KOPT-K1 (cell line): ENCODE results near the gene OLA1.

Source experiments
- H3K27ac ChIP-seq: fragments of 200-600 bp; sonication (generic); 2 replicates; pipeline ENCODE4 v1.5.1; 2016; ENCODE audit warnings: antibody characterized with exemption, mild to moderate bottlenecking, low read depth, low read length; ENCODE audit not compliant: poor library complexity, severe bottlenecking
- H3K36me3 ChIP-seq: fragments of 200-600 bp; sonication (generic); 2 replicates; pipeline ENCODE4 v1.5.1; 2017; ENCODE audit warnings: antibody characterized with exemption, mild to moderate bottlenecking, low read length, moderate library complexity; ENCODE audit not compliant: insufficient read depth
- H3K9me3 ChIP-seq: fragments of 200-600 bp; sonication (generic); 2 replicates; pipeline ENCODE4 v1.5.1; 2017; ENCODE audit warnings: antibody characterized with exemption, low read length, mild to moderate bottlenecking; ENCODE audit not compliant: insufficient read depth, poor library complexity, severe bottlenecking

The OLA1 gene

DNA sequence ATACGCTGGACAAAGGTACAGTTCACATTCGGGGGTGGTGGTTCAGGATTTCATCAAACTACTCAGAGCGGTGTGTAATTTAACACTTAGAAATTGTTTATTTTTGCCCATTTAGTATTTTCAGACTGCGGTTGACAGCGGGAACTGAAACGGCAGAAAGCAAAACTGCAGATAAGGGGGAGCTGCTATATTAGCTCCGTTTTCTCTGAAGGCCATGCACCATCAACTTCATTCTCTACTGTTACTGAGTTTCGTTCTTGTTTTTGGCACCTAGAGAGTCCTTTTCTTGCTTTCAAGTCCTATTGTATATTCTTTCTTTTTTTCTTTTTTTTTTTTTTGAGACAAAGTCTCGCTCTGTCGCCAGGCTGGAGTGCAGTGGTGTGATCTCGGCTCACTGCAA lies 161.6 kb downstream of the OLA1 start:
- H3K27ac ChIP-seq, result no peak overlapping the region
- H3K36me3 ChIP-seq, result peaks cover 2% of the 10 kb centered on the region; the same call in 1 of the 2 replicates
- no peaks in the 10 kb centered on the region for H3K9me3 ChIP-seq

GRCh38 chr2:174085781-174086180 lies 162.6 kb downstream of the OLA1 start:
- H3K27ac ChIP-seq, result no peak overlapping the region
- H3K9me3 ChIP-seq, result no peaks in the 10 kb centered on the region

GRCh38 chr2:174083843-174084458 lies 164.4 kb downstream of the OLA1 start:
- H3K9me3 ChIP-seq, result no peaks in the 10 kb centered on the region
- peaks cover 12% of the 10 kb centered on the region for H3K36me3 ChIP-seq
- H3K27ac ChIP-seq, result no peak overlapping the region

More at GRCh38 chr2:174085781-174086180, 162.6 kb downstream of the OLA1 start:
- peaks cover 8% of the 10 kb centered on the region for H3K36me3 ChIP-seq

- H3K9me3 ChIP-seq, result no peaks in the 10 kb centered on the region
- peaks cover 23% of the 10 kb centered on the region for H3K36me3 ChIP-seq
- no peak overlapping the region for H3K27ac ChIP-seq
These were observed 167.6 kb downstream of the OLA1 start for GRCh38 chr2:174080672-174081121.

DNA sequence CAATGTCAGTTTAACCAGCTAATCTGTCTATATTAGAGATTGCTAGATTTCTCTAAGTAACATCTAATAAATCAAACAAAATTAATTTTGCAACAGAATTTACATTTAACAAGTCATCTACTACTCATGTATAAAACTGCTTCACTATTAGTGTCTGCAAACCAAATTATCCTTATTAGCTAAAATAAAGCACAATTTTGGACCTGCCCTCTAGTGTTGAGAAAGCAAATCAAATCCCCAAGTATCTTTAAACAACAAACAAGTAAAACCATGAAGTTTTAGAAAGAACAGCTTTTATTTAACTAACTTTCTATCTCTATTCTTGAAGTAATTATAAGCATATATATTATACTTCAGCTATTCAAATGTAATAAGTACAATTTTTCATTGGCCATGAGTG lies 170.1 kb downstream of the OLA1 start:
- Histone ChIP-seq H3K27ac (no peak overlapping the region), H3K9me3 (no peaks in the 10 kb centered on the region), H3K36me3 (peaks cover 48% of the 10 kb centered on the region)

DNA sequence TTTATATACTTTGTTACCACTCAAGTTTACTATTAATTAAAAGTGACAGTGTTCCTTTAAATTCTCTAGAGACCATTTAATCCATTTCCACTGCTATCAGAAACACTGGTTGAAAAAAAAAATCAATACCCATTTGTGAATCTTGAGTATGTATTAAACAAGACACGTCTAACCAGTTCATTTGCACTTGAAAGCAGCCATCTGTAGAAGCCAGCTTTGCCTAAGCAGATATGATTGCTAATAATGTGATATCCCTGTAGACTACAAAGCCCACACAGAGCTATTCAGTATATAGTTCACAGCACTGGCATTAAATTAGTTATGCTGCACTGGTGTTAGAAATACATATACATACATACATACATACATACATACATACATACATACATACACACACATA lies 171.4 kb downstream of the OLA1 start:
- Histone ChIP-seq H3K9me3 (no peaks in the 10 kb centered on the region), H3K27ac (no peak overlapping the region), H3K36me3 (peaks cover 48% of the 10 kb centered on the region)

- Histone ChIP-seq H3K9me3 (no peaks in the 10 kb centered on the region), H3K27ac (no peak overlapping the region), H3K36me3 (peaks cover 43% of the 10 kb centered on the region)
These were observed 172.3 kb downstream of the OLA1 start for GRCh38 chr2:174076040-174076439.

DNA sequence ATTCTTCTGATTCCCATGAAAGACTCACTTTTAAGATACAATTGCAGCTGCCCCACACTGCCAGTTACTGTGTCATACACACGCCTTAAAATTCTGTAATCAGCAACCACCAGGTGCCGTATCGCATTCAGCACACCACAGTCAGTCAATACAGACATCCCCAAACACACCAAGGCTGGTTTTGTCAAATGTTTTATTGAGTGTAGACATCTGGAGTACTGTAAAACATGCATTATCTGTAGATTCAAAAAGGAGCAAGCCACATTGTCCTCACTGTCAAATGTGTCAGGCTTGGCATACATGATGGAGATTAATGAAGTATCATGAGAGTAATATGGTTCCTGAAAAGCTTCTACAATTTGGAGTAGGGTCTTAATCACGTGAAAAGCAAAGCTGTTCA lies 173.5 kb downstream of the OLA1 start:
- H3K27ac ChIP-seq, result no peak overlapping the region
- no peaks in the 10 kb centered on the region for H3K9me3 ChIP-seq
- peaks cover 36% of the 10 kb centered on the region for H3K36me3 ChIP-seq

DNA sequence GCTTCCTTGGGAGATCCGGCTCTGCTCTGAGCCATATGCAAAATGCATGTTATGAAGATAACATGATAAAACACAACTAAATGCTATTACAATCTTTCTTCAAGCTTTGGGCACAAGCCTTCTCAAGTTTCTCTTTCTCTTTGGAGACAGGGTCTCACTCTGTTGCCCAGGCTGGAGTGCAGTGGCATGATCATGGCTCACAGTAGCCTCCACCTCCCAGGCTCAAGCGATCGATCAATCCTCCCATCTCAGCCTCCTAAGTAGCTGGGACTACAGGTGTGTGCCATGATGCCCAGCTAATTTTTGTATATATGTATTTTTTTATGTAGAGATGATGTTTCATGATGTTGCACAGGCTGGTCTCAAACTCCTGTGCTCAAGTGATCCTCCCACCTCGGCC lies 175.5 kb downstream of the OLA1 start:
- no peaks in the 10 kb centered on the region for H3K9me3 ChIP-seq
- H3K27ac ChIP-seq, result no peak overlapping the region
- peaks cover 36% of the 10 kb centered on the region for H3K36me3 ChIP-seq

DNA sequence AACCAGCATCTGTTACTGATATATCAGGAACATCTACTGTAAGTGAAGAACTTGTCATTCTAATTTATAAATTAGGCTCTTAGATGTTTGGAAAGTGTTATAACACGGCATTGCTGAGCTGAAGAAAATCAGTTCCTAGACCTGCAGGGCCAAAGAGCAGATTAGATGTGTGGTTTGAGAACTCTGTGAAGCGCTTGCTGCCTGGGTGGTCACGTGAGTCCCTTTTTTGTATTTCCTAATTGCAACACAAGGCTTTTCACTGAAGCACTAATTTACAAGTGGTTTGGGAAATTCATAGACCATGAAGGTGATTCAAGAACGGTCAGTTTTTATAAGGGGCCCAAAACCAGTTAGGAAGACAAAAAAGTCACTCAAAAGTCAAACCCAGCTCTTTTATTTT lies 176.3 kb downstream of the OLA1 start:
- Histone ChIP-seq H3K27ac (no peak overlapping the region), H3K36me3 (peaks cover 34% of the 10 kb centered on the region), H3K9me3 (no peaks in the 10 kb centered on the region)

DNA sequence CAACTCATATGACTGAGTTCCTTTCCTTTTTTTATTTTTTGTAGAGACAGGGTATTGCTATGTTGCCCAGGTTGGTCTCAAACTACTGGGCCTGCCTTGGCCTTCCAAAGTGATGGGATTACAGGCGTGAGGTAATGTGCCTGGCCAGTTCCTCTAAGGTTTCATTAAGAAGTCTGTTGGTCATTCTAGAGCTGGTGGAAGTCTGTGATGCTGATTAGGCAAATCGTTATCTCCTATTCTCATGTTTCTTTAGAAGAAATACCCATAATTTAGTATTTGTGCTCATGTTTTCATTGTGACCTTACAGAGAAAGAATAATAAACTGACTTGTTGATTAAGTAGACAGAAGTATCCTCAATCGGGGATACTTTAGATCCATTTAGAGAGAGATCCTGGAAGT lies 177.0 kb downstream of the OLA1 start:
- no peaks in the 10 kb centered on the region for H3K9me3 ChIP-seq
- no peak overlapping the region for H3K27ac ChIP-seq
- peaks cover 31% of the 10 kb centered on the region for H3K36me3 ChIP-seq

DNA sequence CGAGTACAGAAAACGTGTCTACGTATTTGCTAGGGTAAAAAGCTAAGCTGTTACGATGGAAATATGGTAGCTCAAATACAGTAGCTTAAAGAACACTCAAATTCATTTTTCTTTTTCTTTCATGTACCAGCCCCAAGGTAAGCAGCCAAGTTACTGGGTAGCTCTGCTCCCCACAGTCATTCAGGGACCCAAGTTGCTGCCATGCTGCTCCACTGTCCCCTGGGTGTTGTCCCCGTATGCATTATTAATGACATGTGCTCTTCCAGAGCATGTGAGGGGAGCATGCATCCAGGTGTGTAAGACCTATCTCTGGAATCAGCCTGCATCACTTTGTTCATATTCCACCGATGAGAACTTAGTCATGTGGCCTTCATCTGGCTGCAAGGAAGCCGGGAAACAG lies 178.1 kb downstream of the OLA1 start:
- Histone ChIP-seq H3K36me3 (peaks cover 21% of the 10 kb centered on the region), H3K9me3 (no peaks in the 10 kb centered on the region), H3K27ac (no peak overlapping the region)

- Histone ChIP-seq H3K36me3 (no peaks in the 10 kb centered on the region), H3K9me3 (no peaks in the 10 kb centered on the region)
These were observed 180.5 kb downstream of the OLA1 start for GRCh38 chr2:174067815-174068214.

GRCh38 chr2:174066871-174067270 lies 181.5 kb downstream of the OLA1 start:
- H3K27ac ChIP-seq, result no peak overlapping the region
- H3K9me3 ChIP-seq, result no peaks in the 10 kb centered on the region
- no peaks in the 10 kb centered on the region for H3K36me3 ChIP-seq

More at GRCh38 chr2:174067815-174068214, 180.5 kb downstream of the OLA1 start:
- H3K27ac ChIP-seq, result no peak overlapping the region

DNA sequence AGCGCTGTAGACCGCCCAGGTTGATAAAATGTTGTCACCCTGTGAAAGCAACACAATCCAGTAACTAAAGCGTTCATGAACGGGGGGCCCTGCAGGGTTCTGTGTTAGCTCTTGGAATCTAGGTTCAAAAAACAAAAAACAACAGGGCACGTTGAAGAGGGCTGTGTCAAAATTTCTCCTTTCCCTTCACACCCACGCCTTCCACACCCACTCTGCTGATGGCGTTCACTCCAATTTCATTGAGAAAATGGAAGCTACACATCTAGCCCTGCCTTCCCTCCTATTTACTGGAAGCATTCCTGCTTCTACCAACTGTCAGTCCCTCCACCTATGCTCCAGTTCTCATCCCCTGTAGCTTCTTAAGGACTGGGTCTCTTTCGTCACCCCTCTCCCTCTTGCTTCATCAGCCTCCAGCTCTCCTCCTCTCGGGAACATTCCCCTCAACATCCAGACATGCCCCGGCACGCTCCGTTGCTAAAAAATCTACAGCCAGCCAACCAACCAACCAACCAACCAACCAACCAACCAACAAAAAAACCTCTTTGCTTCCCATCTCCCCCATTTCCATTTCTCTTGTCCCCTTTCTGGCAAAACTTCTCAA lies 184.7 kb downstream of the OLA1 start:
- Histone ChIP-seq H3K9me3 (peaks cover 6% of the 10 kb centered on the region), H3K27ac (no peak overlapping the region), H3K36me3 (no peaks in the 10 kb centered on the region)

DNA sequence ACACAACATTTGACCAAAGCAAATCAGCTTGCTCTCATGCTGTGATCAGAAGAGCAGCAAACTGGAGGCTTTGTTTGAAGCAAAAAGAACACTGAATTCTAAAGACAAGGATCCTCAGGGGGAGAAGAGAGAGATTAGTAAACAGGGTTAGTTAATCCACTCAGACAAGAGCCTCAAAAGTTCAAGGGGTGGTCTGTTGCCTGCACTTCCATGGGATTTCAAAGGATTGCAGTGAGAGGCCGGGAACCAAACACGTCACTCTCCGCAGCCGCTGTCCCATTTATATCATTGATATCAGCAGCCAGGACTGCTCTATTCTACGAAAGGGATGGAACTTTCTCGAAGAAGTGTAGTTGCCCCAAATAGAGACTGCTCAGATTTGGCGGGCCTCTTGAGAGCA lies 185.4 kb downstream of the OLA1 start:
- Histone ChIP-seq H3K27ac (no peak overlapping the region), H3K36me3 (no peaks in the 10 kb centered on the region), H3K9me3 (peaks cover 10% of the 10 kb centered on the region)
